ENCODE measurements around the gene LAT.
"Not testable (repeated sequence)": the region's sequence is repeated elsewhere in the genome, so short reads cannot be mapped to it uniquely, and the experiment has no call there.

GRCh38 chr16:28969696-28970095, 15.2 kb upstream of the LAT start:
- not testable (repeated sequence) for TF ChIP-seq POLR2A, CTCF (IDR thresholded peaks at IDR 0.05)

Measured in lower leg skin (tissue), 3 donors.